Stomach (tissue), 9 donors: ENCODE results near the gene STARD8. TPM values are rescaled to one million over a fixed set of nuclear protein-coding genes. Genes with fewer than 3 reads are reported as not detected.
"Not testable (repeated sequence)": the region's sequence is repeated elsewhere in the genome, so short reads cannot be mapped to it uniquely, and the experiment has no call there.

Experiments
- DNase-seq, 2 donors: peaks; one replicate each; pipeline versions ENCODE4 v3.0.0 to v3.0.0-alpha.2; 2013 to 2019
- H3K27ac ChIP-seq, 5 donors: fragments of 200-600 bp in 4 of 5; sonication (generic) in 4 of 5; one replicate each; pipeline ENCODE4 v1.5.1; 2013 to 2019; ENCODE audit warnings: mild to moderate bottlenecking in 1 of 5, moderate library complexity in 1 of 5
- H3K27me3 ChIP-seq, 3 donors: fragments of 200-600 bp; sonication (generic); one replicate each; pipeline ENCODE4 v1.5.1; 2017 to 2019; ENCODE audit warnings: mixed run types in 1 of 3
- H3K36me3 ChIP-seq, 4 donors: fragments of 200-600 bp; sonication (generic); 1 replicate in 3 of 4; 2 replicates in 1 of 4; pipeline ENCODE4 v1.5.1; 2016 to 2019
- H3K4me1 ChIP-seq, 4 donors: fragments of 200-600 bp; sonication (generic); one replicate each; pipeline ENCODE4 v1.5.1; 2016 to 2019
- H3K4me3 ChIP-seq, 4 donors: fragments of 200-600 bp; sonication (generic) in 3 of 4; one replicate each; pipeline ENCODE4 v1.5.1; 2016 to 2019; ENCODE audit warnings: mild to moderate bottlenecking in 1 of 4
- H3K9me3 ChIP-seq, 4 donors: fragments of 200-600 bp; sonication (generic); one replicate each; pipeline ENCODE4 v1.5.1; 2016 to 2019
- CTCF ChIP-seq, 7 experiments: fragments of 450-650 bp in 4 of 7; fragments of 200-600 bp in 3 of 7; sonication (generic) in 3 of 7; IDR thresholded peaks; one replicate each; pipeline ENCODE4 v1.5.1; 2016 to 2019; ENCODE audit warnings: antibody characterized with exemption in 7 of 7, control low read depth in 2 of 7, mild to moderate bottlenecking in 1 of 7
- EP300 ChIP-seq: sonication (generic); formaldehyde crosslinking; IDR thresholded peaks from one replicate; pipeline ENCODE4 v1.6.1; 2017; ENCODE audit warnings: antibody characterized with exemption
- POLR2A ChIP-seq, 4 donors: fragments of 450-650 bp; IDR thresholded peaks; one replicate each; pipeline ENCODE4 v1.6.1; 2016; ENCODE audit warnings: antibody characterized with exemption in 4 of 4, control low read depth in 2 of 4, mild to moderate bottlenecking in 1 of 4, moderate library complexity in 1 of 4
- POLR2AphosphoS5 ChIP-seq, 3 donors: sonication (generic); formaldehyde crosslinking; IDR thresholded peaks; one replicate each; pipeline ENCODE4 v1.6.1; 2016; ENCODE audit warnings: antibody characterized with exemption in 3 of 3
- WGBS, 5 donors: extraction: QIAGEN DNeasy Blood & Tissue Kit in 3 of 5; methylation state at CpG; one replicate each; pipeline versions ENCODE4 v1.1.5 to v1.1.7; 2013 to 2018; 5-methylcytosine and 5-hydroxymethylcytosine counted together
- intact Hi-C: fragments of 100-400 bp; cut with DNase I; formaldehyde crosslinking; loops from one replicate; pipeline ENCODE4 v1.15.1; 2023; ENCODE audit warnings: low total_unique reads
- polyA plus RNA-seq, 3 donors: library from polyadenylated mRNA; stranded (reverse); fragments of 200-250 nt; gene quantifications; one replicate each; pipeline ENCODE4 v1.2.3, GENCODE V29; 2013
- total RNA-seq, 5 donors: library from RNA; depleted of rRNA; stranded (reverse); fragments of >200 nt; gene quantifications; one replicate each; pipeline versions ENCODE4 v1.1.0 to v1.2.3, GENCODE V29; 2014 to 2016
- donor health status: healthy with polysubstance abuse.
- donor health status: Bipolar disorder and iron deficiency.
- donor health status: healthy.

The STARD8 gene
- total and polyA plus RNA-seq, 8 donors, result 0.93 to 7.4 (median 2.6) TPM

- Histone ChIP-seq H3K36me3 (no peaks in the 10 kb centered on the region), H3K4me1 (peaks cover 0 to 9% (median 6%) of the 10 kb centered on the region in 4 donors), H3K27me3 (peaks cover 0 to 25% (median 0%) of the 10 kb centered on the region in 3 donors), H3K27ac (peak overlapping the region; percentile 19 to 78 (median 65)), H3K9me3 (no peaks in the 10 kb centered on the region), H3K4me3 (peak overlapping the region; percentile 27 to 38 (median 33))
- peak in 1 of 2 donors; percentile 65 for DNase-seq
- 4 to 32% (median 18%) methylated on average over 20 to 56 of the region's 56 CpGs for WGBS, 5 donors
- intact Hi-C loops, result no loop called here
- peak in 1 of 3 donors; percentile 41 for TF ChIP-seq POLR2AphosphoS5 (IDR thresholded peaks at IDR 0.05)
- TF ChIP-seq POLR2A (IDR thresholded peaks at IDR 0.05), result no peak
Observed at GRCh38 chrX:68686097-68686977, 38.9 kb downstream of the STARD8 start.

- H3K4me1 ChIP-seq, DNase-seq, H3K4me3 ChIP-seq, H3K36me3 ChIP-seq, H3K27ac ChIP-seq, H3K9me3 ChIP-seq, intact Hi-C loops: not testable (repeated sequence)
- 67 to 73% (median 72%) methylated on average over 1 to 5 of the region's 8 CpGs; no CpG with 5 or more reads in 2 of the 5 donors for WGBS, 5 donors
- H3K27me3 ChIP-seq, result peaks cover 0 to 24% (median 0%) of the 10 kb centered on the region in 3 donors
Observed at GRCh38 chrX:68688931-68689330, 41.5 kb downstream of the STARD8 start.

GRCh38 chrX:68690936-68691501 is 43.6 kb downstream of the STARD8 start:
- intact Hi-C loops, result no loop called here
- 78 to 100% (median 89%) methylated on average over 2 to 4 of the region's 4 CpGs for WGBS, 5 donors
- H3K4me1 ChIP-seq, result peaks cover 0 to 18% (median 9%) of the 10 kb centered on the region in 4 donors
- no peaks in the 10 kb centered on the region for H3K36me3 ChIP-seq
- no peak overlapping the region for H3K27ac ChIP-seq
- no peak for DNase-seq
- no peaks in the 10 kb centered on the region for H3K9me3 ChIP-seq
- TF ChIP-seq CTCF (IDR thresholded peaks at IDR 0.05) (no peak), POLR2AphosphoS5 (IDR thresholded peaks at IDR 0.05) (no peak), POLR2A (IDR thresholded peaks at IDR 0.05) (no peak), EP300 (no peak)
- peaks cover 0 to 27% (median 0%) of the 10 kb centered on the region in 3 donors for H3K27me3 ChIP-seq
- no peak overlapping the region for H3K4me3 ChIP-seq

- H3K4me1 ChIP-seq, result peaks cover 0 to 10% (median 3%) of the 10 kb centered on the region in 4 donors
- intact Hi-C loops, result no loop called here
- H3K9me3 ChIP-seq, result no peaks in the 10 kb centered on the region
- 84 to 100% (median 93%) methylated on average over 2 of the region's 2 CpGs for WGBS, 5 donors
- H3K27me3 ChIP-seq, result peaks cover 0 to 20% (median 0%) of the 10 kb centered on the region in 3 donors
- DNase-seq, result no peak
- TF ChIP-seq POLR2AphosphoS5 (IDR thresholded peaks at IDR 0.05) (no peak), POLR2A (IDR thresholded peaks at IDR 0.05) (no peak), EP300 (no peak), CTCF (IDR thresholded peaks at IDR 0.05) (no peak)
- peak overlapping the region in 1 of 5 donors; percentile 3 for H3K27ac ChIP-seq
- H3K4me3 ChIP-seq, result no peak overlapping the region
- no peaks in the 10 kb centered on the region for H3K36me3 ChIP-seq
Observed at GRCh38 chrX:68691921-68692320, 44.5 kb downstream of the STARD8 start.

- WGBS, 5 donors, result 83 to 100% (median 100%) methylated on average over 1 of the region's 1 CpG
- Histone ChIP-seq H3K36me3 (no peaks in the 10 kb centered on the region), H3K9me3 (no peaks in the 10 kb centered on the region), H3K4me3 (no peak overlapping the region), H3K4me1 (peaks cover 0 to 10% (median 3%) of the 10 kb centered on the region in 4 donors), H3K27ac (peak overlapping the region in 1 of 5 donors; percentile 70), H3K27me3 (peaks cover 0 to 18% (median 0%) of the 10 kb centered on the region in 3 donors)
- intact Hi-C loops, result no loop called here
- no peak for DNase-seq
- TF ChIP-seq POLR2A (IDR thresholded peaks at IDR 0.05) (no peak), POLR2AphosphoS5 (IDR thresholded peaks at IDR 0.05) (no peak), CTCF (IDR thresholded peaks at IDR 0.05) (no peak), EP300 (no peak)
Observed at GRCh38 chrX:68692651-68693050, 45.2 kb downstream of the STARD8 start.
